Body of pancreas (tissue), 4 donors: ENCODE results near the gene PITPNB.

ENCODE experiments used
- POLR2A ChIP-seq, 3 donors: fragments of 450-650 bp; IDR thresholded peaks; one replicate each; pipeline ENCODE4 v1.6.1; 2016; ENCODE audit warnings: antibody characterized with exemption in 3 of 3, mild to moderate bottlenecking in 2 of 3
- TF ChIP-seq, protein P1 (sequence below), 7 experiments: fragments of 450-650 bp in 4 of 7; fragments of 200-600 bp in 3 of 7; sonication (generic) in 3 of 7; IDR thresholded peaks; one replicate each; pipeline ENCODE4 v1.5.1; 2016 to 2019; ENCODE audit warnings: antibody characterized with exemption in 7 of 7

DNA sequence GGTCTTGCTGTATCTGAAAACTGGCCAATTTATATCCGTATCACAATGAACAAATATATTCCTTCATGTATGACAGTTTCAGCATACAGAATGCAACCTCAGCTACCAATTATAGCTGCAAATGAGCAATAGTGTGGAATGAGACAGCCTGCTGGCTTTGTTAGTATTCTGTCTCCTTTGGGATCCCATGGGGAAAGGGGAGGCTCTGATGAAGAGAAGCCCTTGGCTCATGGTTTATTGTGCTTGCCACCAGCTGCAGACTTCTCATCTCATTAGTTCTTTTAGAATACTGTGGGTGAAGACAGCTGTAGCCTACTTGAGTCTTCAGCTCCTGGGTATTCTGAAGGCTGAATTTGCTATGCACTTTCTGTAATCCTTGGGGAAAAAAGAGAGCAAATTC, 42.4 kb downstream of the PITPNB start:
- TF ChIP-seq, protein P1, sequence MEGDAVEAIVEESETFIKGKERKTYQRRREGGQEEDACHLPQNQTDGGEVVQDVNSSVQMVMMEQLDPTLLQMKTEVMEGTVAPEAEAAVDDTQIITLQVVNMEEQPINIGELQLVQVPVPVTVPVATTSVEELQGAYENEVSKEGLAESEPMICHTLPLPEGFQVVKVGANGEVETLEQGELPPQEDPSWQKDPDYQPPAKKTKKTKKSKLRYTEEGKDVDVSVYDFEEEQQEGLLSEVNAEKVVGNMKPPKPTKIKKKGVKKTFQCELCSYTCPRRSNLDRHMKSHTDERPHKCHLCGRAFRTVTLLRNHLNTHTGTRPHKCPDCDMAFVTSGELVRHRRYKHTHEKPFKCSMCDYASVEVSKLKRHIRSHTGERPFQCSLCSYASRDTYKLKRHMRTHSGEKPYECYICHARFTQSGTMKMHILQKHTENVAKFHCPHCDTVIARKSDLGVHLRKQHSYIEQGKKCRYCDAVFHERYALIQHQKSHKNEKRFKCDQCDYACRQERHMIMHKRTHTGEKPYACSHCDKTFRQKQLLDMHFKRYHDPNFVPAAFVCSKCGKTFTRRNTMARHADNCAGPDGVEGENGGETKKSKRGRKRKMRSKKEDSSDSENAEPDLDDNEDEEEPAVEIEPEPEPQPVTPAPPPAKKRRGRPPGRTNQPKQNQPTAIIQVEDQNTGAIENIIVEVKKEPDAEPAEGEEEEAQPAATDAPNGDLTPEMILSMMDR (IDR thresholded peaks at IDR 0.05): no peak
- TF ChIP-seq POLR2A (IDR thresholded peaks at IDR 0.05): no peak
